GM18499 (cell line): ENCODE measurements around the gene PDZD2.
"Not testable (repeated sequence)": the region's sequence is repeated elsewhere in the genome, so short reads cannot be mapped to it uniquely, and the experiment has no call there.

Experiments used
- ATAC-seq: cut with Tn5 transposase; IDR thresholded peaks from one replicate; pipeline ENCODE4 v1.9.1; 2021; ENCODE audit warnings: moderate number of reproducible peaks; ENCODE audit not compliant: insufficient read depth, unreplicated experiment

The PDZD2 gene

GRCh38 chr5:31728806-31729205, 89.9 kb downstream of the PDZD2 start:
- not testable (repeated sequence) for ATAC-seq

- no peak for ATAC-seq
These were observed 91.2 kb downstream of the PDZD2 start for GRCh38 chr5:31730139-31730538.

- no peak for ATAC-seq
These were observed 92.1 kb downstream of the PDZD2 start for GRCh38 chr5:31731016-31731415.

GRCh38 chr5:31731710-31732301, 92.9 kb downstream of the PDZD2 start:
- ATAC-seq, result no peak

- ATAC-seq, result not testable (repeated sequence)
These were observed 93.9 kb downstream of the PDZD2 start for GRCh38 chr5:31732821-31733220.

GRCh38 chr5:31733371-31733770, 94.4 kb downstream of the PDZD2 start:
- ATAC-seq, result no peak

GRCh38 chr5:31736127-31736526, 97.2 kb downstream of the PDZD2 start:
- no peak for ATAC-seq

- ATAC-seq, result no peak
These were observed 99.3 kb downstream of the PDZD2 start for GRCh38 chr5:31738199-31738598.

- ATAC-seq, result no peak
These were observed 102.6 kb downstream of the PDZD2 start for GRCh38 chr5:31741496-31741895.

GRCh38 chr5:31743678-31744077, 104.7 kb downstream of the PDZD2 start:
- ATAC-seq, result no peak

- no peak for ATAC-seq
These were observed 109.7 kb downstream of the PDZD2 start for GRCh38 chr5:31748458-31749172.

- no peak for ATAC-seq
These were observed 111.3 kb downstream of the PDZD2 start for GRCh38 chr5:31750215-31750614.

GRCh38 chr5:31751610-31752009, 112.7 kb downstream of the PDZD2 start:
- ATAC-seq, result no peak

- no peak for ATAC-seq
These were observed 114.9 kb downstream of the PDZD2 start for GRCh38 chr5:31753700-31754357.

- no peak for ATAC-seq
These were observed 115.4 kb downstream of the PDZD2 start for GRCh38 chr5:31754358-31754704.

- no peak for ATAC-seq
These were observed 116.1 kb downstream of the PDZD2 start for GRCh38 chr5:31754741-31755675.

GRCh38 chr5:31755676-31756230, 116.8 kb downstream of the PDZD2 start:
- no peak for ATAC-seq

GRCh38 chr5:31757806-31758205, 118.9 kb downstream of the PDZD2 start:
- no peak for ATAC-seq

- ATAC-seq, result no peak
These were observed 120.0 kb downstream of the PDZD2 start for GRCh38 chr5:31758803-31759425.

- ATAC-seq, result no peak
These were observed 121.0 kb downstream of the PDZD2 start for GRCh38 chr5:31759925-31760324.
